GM12878 (cell line): ENCODE measurements around the gene MYH7B. TPM values are rescaled to one million over a fixed set of nuclear protein-coding genes. Genes with fewer than 3 reads are reported as not detected.

Experiments used
- ATAC-seq: fragments of 200-7000 bp; cut with Tn5 transposase; 3 replicates; pipeline ENCODE4 v1.9.1; 2020; ENCODE audit warnings: mild to moderate bottlenecking, moderate library complexity
- BruUV-seq: library from RNA; stranded (reverse); fragments of 400-500 nt; replicated peaks from 2 replicates; lab custom pipeline; 2021; lab: Mats Ljungman, UMichigan
- CTCF ChIA-PET: fragments of 300-600 bp; sonication (Branson Sonifier 250); formaldehyde crosslinking; extraction: SDS; loops from one replicate; lab custom pipeline; 2021; ENCODE audit warnings: inconsistent platforms; lab: Yijun Ruan, JAX
- POLR2A ChIA-PET: fragments of 350-600 bp; formaldehyde crosslinking; extraction: SDS; loops from one replicate; lab custom pipeline; 2021; ENCODE audit warnings: inconsistent platforms; lab: Charles Lee
- RAD21 ChIA-PET: fragments of 300-600 bp; sonication (Branson Sonifier 250); formaldehyde crosslinking; loops from one replicate; lab custom pipeline; 2023; ENCODE audit warnings: antibody characterized with exemption; ENCODE audit not compliant: unreplicated experiment; lab: Charles Lee
- SMC1A ChIA-PET: fragments of 300-600 bp; sonication (Branson Sonifier 250); formaldehyde crosslinking; loops from one replicate; lab custom pipeline; 2023; ENCODE audit not compliant: unreplicated experiment, uncharacterized antibody; lab: Charles Lee
- DNase-seq: peaks from one replicate; pipeline ENCODE4 v3.0.0-alpha.2; 2011; ENCODE audit warnings: low read depth, low spot score
- FAIRE-seq: peaks from 3 replicates; lab custom pipeline; 2011; peaks lifted over from hg19 to GRCh38; lab: Jason Lieb, UNC
- H2AFZ ChIP-seq: 2 replicates; pipeline ENCODE4 v1.6.0; 2011; ENCODE audit warnings: low read depth, low read length, control low read depth; ENCODE audit not compliant: control insufficient read depth
- H3K27ac ChIP-seq: 2 replicates; pipeline ENCODE4 v1.5.1; 2011; ENCODE audit warnings: control low read depth; ENCODE audit not compliant: control insufficient read depth, insufficient read depth
- H3K27me3 ChIP-seq, 2 experiments: replicated peaks in 1 of 2; 2 replicates each; pipeline versions ENCODE4 v1.6.0 to v1.6.1; 2011; ENCODE audit warnings: low read length in 1 of 2; ENCODE audit not compliant: control insufficient read depth in 2 of 2, insufficient read depth in 2 of 2
- H3K36me3 ChIP-seq, 2 experiments: 2 replicates each; pipeline ENCODE4 v1.5.1; 2011; ENCODE audit warnings: low read length in 1 of 2; ENCODE audit not compliant: control insufficient read depth in 2 of 2, insufficient read depth in 2 of 2
- H3K4me1 ChIP-seq: 2 replicates; pipeline ENCODE4 v1.6.1; 2011; ENCODE audit warnings: mild to moderate bottlenecking, low read length, moderate library complexity, mixed read lengths; ENCODE audit not compliant: control insufficient read depth, insufficient read depth
- H3K4me2 ChIP-seq: 2 replicates; pipeline ENCODE4 v1.6.0; 2011; ENCODE audit warnings: control low read depth; ENCODE audit not compliant: control insufficient read depth, insufficient read depth
- H3K4me3 ChIP-seq: fragments of 200-600 bp; sonication (generic); 2 replicates; pipeline ENCODE4 v1.5.1; 2016
- H3K79me2 ChIP-seq: 2 replicates; pipeline ENCODE4 v1.6.0; 2011; ENCODE audit warnings: low read length; ENCODE audit not compliant: control insufficient read depth, insufficient read depth
- H3K9ac ChIP-seq: 2 replicates; pipeline ENCODE4 v1.8.0; 2011; ENCODE audit warnings: low read length, control low read depth, mixed read lengths; ENCODE audit not compliant: control insufficient read depth, insufficient read depth
- H3K9me3 ChIP-seq: replicated peaks from 3 replicates; pipeline ENCODE4 v1.5.1; 2011; ENCODE audit warnings: mild to moderate bottlenecking, low read length; ENCODE audit not compliant: control insufficient read depth, insufficient read depth
- H4K20me1 ChIP-seq: 2 replicates; pipeline ENCODE4 v1.6.0; 2011; ENCODE audit not compliant: control insufficient read depth, insufficient read depth
- FOS ChIP-seq: IDR thresholded peaks from 3 replicates; pipeline ENCODE4 v1.6.1; 2011; ENCODE audit warnings: borderline replicate concordance; ENCODE audit not compliant: insufficient read length; ENCODE audit errors: extremely low read depth
- FOXK2 ChIP-seq: fragments of 450-650 bp; IDR thresholded peaks from 2 replicates; pipeline ENCODE4 v1.6.1; 2017; ENCODE audit warnings: mild to moderate bottlenecking, moderate library complexity
- IKZF2 ChIP-seq, 2 experiments: fragments of 450-650 bp; IDR thresholded peaks; 2 replicates each; pipeline ENCODE4 v1.6.1; 2017; ENCODE audit warnings: mild to moderate bottlenecking in 2 of 2, moderate library complexity in 2 of 2
- MTA3 ChIP-seq: IDR thresholded peaks from 2 replicates; pipeline ENCODE4 v1.6.1; 2012; ENCODE audit warnings: low read length, inconsistent platforms, borderline replicate concordance
- NBN ChIP-seq: fragments of 450-650 bp; IDR thresholded peaks from 2 replicates; pipeline ENCODE4 v1.6.1; 2016
- POU2F2 ChIP-seq: IDR thresholded peaks from 3 replicates; pipeline ENCODE4 v1.6.1; 2011; ENCODE audit warnings: low read depth, mild to moderate bottlenecking, low read length, borderline replicate concordance
- RBBP5 ChIP-seq: fragments of 200-600 bp; sonication (generic); conservative IDR thresholded peaks from 2 replicates; pipeline ENCODE4 v1.6.1; 2016
- SIN3A ChIP-seq: IDR thresholded peaks from 2 replicates; pipeline ENCODE4 v1.6.1; 2012; ENCODE audit warnings: low read depth, low read length, improper control_type of control experiment
- SMAD1 ChIP-seq: fragments of 450-650 bp; IDR thresholded peaks from 2 replicates; pipeline ENCODE4 v1.6.1; 2018; ENCODE audit warnings: mild to moderate bottlenecking, low read depth; ENCODE audit not compliant: partially characterized antibody
- SP1 ChIP-seq: IDR thresholded peaks from one replicate; pipeline ENCODE4 v1.6.1; 2011; ENCODE audit warnings: low read depth, low read length
- SREBF2 ChIP-seq: IDR thresholded peaks from 2 replicates; pipeline ENCODE4 v1.6.1; 2012; ENCODE audit warnings: mild to moderate bottlenecking, low read length
- SUPT20H ChIP-seq: IDR thresholded peaks from 2 replicates; pipeline ENCODE4 v1.6.1; 2011; ENCODE audit warnings: low read depth, mild to moderate bottlenecking, low read length, moderate library complexity, borderline replicate concordance; ENCODE audit not compliant: control insufficient read depth
- TBL1XR1 ChIP-seq: IDR thresholded peaks from 2 replicates; pipeline ENCODE4 v1.6.1; 2012; ENCODE audit warnings: low read depth, low read length, improper control_type of control experiment
- ZNF24 ChIP-seq: fragments of 450-650 bp; IDR thresholded peaks from 2 replicates; pipeline ENCODE4 v1.6.1; 2017; ENCODE audit warnings: antibody characterized with exemption, mild to moderate bottlenecking
- WGBS: methylation state at CpG from one replicate; pipeline ENCODE4 v1.1.6; 2016; ENCODE audit warnings: low lambda C conversion rate; ENCODE audit not compliant: insufficient replicate concordance, insufficient coverage; ENCODE audit errors: missing lambda C conversion rate; 5-methylcytosine and 5-hydroxymethylcytosine counted together
- in situ Hi-C: fragments of 300-500 bp; cut with MboI; formaldehyde crosslinking; loops from 9 replicates; pipeline ENCODE4 v1.14.3; 2018; ENCODE audit warnings: mixed read lengths
- intact Hi-C: fragments of 100-400 bp; cut with micrococcal nuclease; formaldehyde crosslinking; loops from one replicate; pipeline ENCODE4 v1.14.2; 2022; ENCODE audit not compliant: unreplicated experiment
- polyA plus RNA-seq, 11 experiments: library from polyadenylated mRNA; depleted of rRNA in 4 of 11; unstranded in 6 of 11; stranded (reverse) in 5 of 11; fragments of >200 nt; fragmentation: Nextera tagmentation in 4 of 11; fragmentation: Illumina TruSeq in 1 of 11; extraction: Ambion mirVana in 4 of 11; extraction: Trizol in 1 of 11; gene quantifications; 1 replicate in 1 of 11; 2 replicates in 10 of 11; pipeline versions ENCODE4 v1.2.1 to v1.2.3, GENCODE V29; 2011 to 2016; ENCODE audit warnings: inconsistent platforms in 2 of 11, missing spikeins in 2 of 11, low read depth in 1 of 11
- total RNA-seq, 4 experiments: library from RNA; depleted of rRNA in 3 of 4; stranded (reverse); fragments of >200 nt in 3 of 4; fragmentation: Illumina TruSeq in 1 of 4; extraction: Trizol in 1 of 4; gene quantifications; 2 replicates each; pipeline versions ENCODE4 v1.2.1 to v1.2.3, GENCODE V29; 2013 to 2021
- TF ChIP-seq, protein P1 (sequence below): fragments of 450-650 bp; conservative IDR thresholded peaks from 2 replicates; pipeline ENCODE4 v1.6.1; 2017; ENCODE audit warnings: mild to moderate bottlenecking, moderate library complexity
- TF ChIP-seq, protein P2 (sequence below): IDR thresholded peaks from 2 replicates; pipeline ENCODE4 v1.6.1; 2011; ENCODE audit warnings: borderline replicate concordance, low read depth, mild to moderate bottlenecking, moderate library complexity, low read length; ENCODE audit not compliant: insufficient read depth, poor library complexity, severe bottlenecking

Gene MYH7B
- total and polyA plus RNA-seq, 10 of the 15 experiments (the other 5 are each of a cell fraction or from before 2014, with no cell fraction given): 0.01 to 0.40 (median 0.20) TPM; not detected in 3

DNA sequence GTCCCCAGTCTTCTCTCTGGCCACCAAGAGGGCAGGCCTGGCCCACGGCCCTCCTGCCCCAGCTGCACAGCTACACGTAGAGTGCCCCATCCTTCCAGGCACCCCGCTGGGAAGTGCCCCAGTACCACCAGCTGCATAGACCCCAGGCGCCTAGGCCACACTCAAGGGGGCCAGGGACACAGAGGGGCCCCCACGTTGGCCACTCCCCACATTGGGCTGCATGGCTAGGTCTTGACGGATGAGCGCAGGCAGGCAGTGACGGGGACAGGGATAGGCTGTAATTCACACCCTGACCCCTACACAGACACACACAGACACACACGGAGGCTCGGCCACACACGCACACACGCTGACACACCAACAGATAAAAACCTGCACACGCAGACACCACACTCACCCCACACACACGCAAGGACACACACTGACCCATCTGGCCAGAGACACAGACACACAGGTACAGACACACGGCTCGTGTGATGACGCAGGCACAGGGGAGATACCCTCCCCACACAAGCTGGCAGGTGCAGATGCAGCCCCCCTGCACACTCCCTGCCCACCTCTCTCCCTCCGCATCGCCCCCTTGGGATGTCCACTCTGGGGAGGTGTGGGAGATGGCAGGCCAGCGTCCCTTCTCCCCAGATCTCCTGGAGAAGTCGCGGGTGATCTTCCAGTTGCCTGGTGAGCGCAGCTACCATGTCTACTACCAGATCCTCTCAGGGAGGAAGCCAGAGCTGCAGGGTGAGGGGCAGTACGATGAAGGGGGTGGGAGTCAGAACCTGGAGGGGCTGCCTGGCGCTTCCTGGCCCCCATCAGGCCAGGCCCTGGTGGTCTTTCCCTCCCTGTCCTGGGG, 30.0 kb downstream of the MYH7B start (continued):
- TF ChIP-seq, protein P1, sequence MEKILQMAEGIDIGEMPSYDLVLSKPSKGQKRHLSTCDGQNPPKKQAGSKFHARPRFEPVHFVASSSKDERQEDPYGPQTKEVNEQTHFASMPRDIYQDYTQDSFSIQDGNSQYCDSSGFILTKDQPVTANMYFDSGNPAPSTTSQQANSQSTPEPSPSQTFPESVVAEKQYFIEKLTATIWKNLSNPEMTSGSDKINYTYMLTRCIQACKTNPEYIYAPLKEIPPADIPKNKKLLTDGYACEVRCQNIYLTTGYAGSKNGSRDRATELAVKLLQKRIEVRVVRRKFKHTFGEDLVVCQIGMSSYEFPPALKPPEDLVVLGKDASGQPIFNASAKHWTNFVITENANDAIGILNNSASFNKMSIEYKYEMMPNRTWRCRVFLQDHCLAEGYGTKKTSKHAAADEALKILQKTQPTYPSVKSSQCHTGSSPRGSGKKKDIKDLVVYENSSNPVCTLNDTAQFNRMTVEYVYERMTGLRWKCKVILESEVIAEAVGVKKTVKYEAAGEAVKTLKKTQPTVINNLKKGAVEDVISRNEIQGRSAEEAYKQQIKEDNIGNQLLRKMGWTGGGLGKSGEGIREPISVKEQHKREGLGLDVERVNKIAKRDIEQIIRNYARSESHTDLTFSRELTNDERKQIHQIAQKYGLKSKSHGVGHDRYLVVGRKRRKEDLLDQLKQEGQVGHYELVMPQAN: no peak
- no peak for TF ChIP-seq SREBF2
- TF ChIP-seq, all 136 proteins: peak for 0

DNA sequence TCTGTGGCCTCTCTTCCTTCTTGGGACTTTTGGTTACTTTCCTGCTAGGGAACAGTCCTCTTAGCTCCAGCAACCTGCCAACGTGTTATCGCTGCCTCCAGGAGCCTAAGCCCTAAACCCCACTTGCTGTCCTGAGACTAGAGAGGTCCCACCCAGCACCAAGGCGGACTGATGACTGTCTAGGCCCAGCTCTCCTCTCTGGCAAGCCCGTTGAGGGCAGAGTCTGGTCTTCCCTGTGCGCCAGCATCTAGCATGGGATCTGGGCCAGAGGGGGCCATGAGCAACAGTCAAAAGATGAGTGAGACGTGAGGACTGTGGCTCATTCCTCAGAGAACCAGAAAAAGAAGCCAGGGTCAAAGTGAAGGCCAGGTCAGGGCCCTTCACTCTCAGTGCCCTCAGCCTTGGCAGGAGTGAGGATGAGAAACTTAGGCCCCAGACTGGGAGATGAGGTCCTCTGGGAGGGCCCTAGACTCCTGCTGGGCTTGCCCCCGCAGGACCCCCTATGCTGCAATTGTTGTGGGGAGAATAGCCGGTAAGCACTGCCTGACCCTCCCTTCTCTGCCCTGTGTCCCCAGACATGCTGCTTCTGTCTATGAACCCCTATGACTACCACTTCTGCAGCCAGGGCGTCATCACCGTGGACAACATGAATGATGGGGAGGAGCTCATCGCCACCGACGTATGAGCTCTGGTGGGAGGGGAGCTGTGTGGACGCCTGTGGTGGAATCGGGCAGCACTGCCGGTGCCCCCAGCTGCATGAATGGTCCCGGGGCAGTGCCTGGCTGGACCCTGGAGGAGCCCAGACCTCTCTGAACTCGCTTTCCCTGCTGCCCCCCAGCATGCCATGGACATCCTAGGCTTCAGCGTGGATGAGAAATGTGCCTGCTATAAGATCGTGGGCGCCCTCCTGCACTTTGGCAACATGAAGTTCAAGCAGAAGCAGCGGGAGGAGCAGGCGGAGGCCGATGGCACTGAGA, 30.9 kb downstream of the MYH7B start:
- ChIA-PET RAD21 (no interaction called here), SMC1A (no interaction called here), POLR2A (no interaction called here), CTCF (no interaction called here)
- Histone ChIP-seq H2AFZ (no peak overlapping the region), H3K9ac (no peak overlapping the region), H3K4me2 (no peak overlapping the region), H3K27me3 (no peaks in the 10 kb centered on the region), H4K20me1 (no peaks in the 10 kb centered on the region), H3K79me2 (no peaks in the 10 kb centered on the region), H3K4me1 (no peaks in the 10 kb centered on the region), H3K9me3 (no peaks in the 10 kb centered on the region), H3K36me3 (no peaks in the 10 kb centered on the region), H3K4me3 (no peak overlapping the region), H3K27ac (no peak overlapping the region)
- in situ Hi-C loops (no loop called here), intact Hi-C loops (no loop called here)
- ATAC-seq: no peak
- no peak for FAIRE-seq
- BruUV-seq: no TSS peak
- DNase-seq: no peak
- WGBS: 65% methylated on average over 24 of the region's 24 CpGs
- no peak for TF ChIP-seq SIN3A
- no peak for TF ChIP-seq NBN
- no peak for TF ChIP-seq SP1
- TF ChIP-seq IKZF2 (IDR thresholded peaks at IDR 0.05): no peak
- TF ChIP-seq TBL1XR1: no peak
- no peak for TF ChIP-seq SUPT20H
- no peak for TF ChIP-seq POU2F2
- no peak for TF ChIP-seq RBBP5
- no peak for TF ChIP-seq ZNF24
- TF ChIP-seq SMAD1: no peak
- TF ChIP-seq, protein P2, sequence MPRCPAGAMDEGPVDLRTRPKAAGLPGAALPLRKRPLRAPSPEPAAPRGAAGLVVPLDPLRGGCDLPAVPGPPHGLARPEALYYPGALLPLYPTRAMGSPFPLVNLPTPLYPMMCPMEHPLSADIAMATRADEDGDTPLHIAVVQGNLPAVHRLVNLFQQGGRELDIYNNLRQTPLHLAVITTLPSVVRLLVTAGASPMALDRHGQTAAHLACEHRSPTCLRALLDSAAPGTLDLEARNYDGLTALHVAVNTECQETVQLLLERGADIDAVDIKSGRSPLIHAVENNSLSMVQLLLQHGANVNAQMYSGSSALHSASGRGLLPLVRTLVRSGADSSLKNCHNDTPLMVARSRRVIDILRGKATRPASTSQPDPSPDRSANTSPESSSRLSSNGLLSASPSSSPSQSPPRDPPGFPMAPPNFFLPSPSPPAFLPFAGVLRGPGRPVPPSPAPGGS: no peak
- TF ChIP-seq MTA3: no peak
- TF ChIP-seq FOXK2: no peak
- no peak for TF ChIP-seq FOS
